Measurements from ENCODE around the gene THBS1.
A peak's percentile ranks its signal among the peaks of the same experiment; 100 is the strongest.

The THBS1 gene

GRCh38 chr15:39578851-39579486 is 1.9 kb upstream of the THBS1 start:
- DNase-seq (ENCODE audit: low spot score), result no peak
- POLR2A ChIA-PET (ENCODE audit: low non-redundant PET), result no interaction called here
- TF ChIP-seq CTCF (conservative IDR thresholded peaks at IDR 0.05; ENCODE audit: low read depth), result no peak
- CTCF ChIA-PET, result interaction anchor here (0.6 to 3.6 kb wide), 12 partner anchors 31 to 871 kb away, joined by 3 to 47 read pairs (median 5); no protein-coding TSS in a partner anchor
- H3K27ac ChIP-seq, result peak overlapping the region; percentile 95; the same call in 1 of the 2 replicates

- peak; percentile 75 for DNase-seq (ENCODE audit: low spot score)
- POLR2A ChIA-PET (ENCODE audit: low non-redundant PET), result interaction anchor here (1.6 kb wide), 1 partner anchor 407 kb away, joined by 9 read pairs; no protein-coding TSS in a partner anchor
- CTCF ChIA-PET, result interaction anchor here (0.5 to 3.6 kb wide), 33 partner anchors 9 to 1088 kb away, joined by 3 to 47 read pairs (median 4); no protein-coding TSS in a partner anchor
- H3K27ac ChIP-seq, result peak overlapping the region; percentile 95
- TF ChIP-seq CTCF (conservative IDR thresholded peaks at IDR 0.05; ENCODE audit: low read depth), result no peak
Measured at GRCh38 chr15:39579487-39580116, 1.3 kb upstream of the THBS1 start.

- DNase-seq (ENCODE audit: low spot score), result peak; percentile 87
- TF ChIP-seq CTCF (conservative IDR thresholded peaks at IDR 0.05; ENCODE audit: low read depth), result peak; percentile 99
- H3K27ac ChIP-seq, result peak overlapping the region; percentile 95
- ChIA-PET POLR2A (ENCODE audit: low non-redundant PET) (interaction anchor here (1.6 kb wide), 1 partner anchor 407 kb away, joined by 9 read pairs; no protein-coding TSS in a partner anchor), CTCF (interaction anchor here (0.5 to 3.6 kb wide), 37 partner anchors 10 to 1089 kb away, joined by 3 to 47 read pairs (median 4); no protein-coding TSS in a partner anchor)
Measured at GRCh38 chr15:39580117-39580484, 778 bp upstream of the THBS1 start.

- CTCF ChIA-PET, result interaction anchor here (0.8 to 3.6 kb wide), 7 partner anchors 10 to 555 kb away, joined by 3 to 47 read pairs (median 4); no protein-coding TSS in a partner anchor
Measured at GRCh38 chr15:39581242-39581792, 438 bp downstream of the THBS1 start.

GRCh38 chr15:39581793-39582285 is 960 bp downstream of the THBS1 start:
- ChIA-PET CTCF (interaction anchor here (0.7 to 3.6 kb wide), 6 partner anchors 10 to 874 kb away, joined by 3 to 47 read pairs (median 4); no protein-coding TSS in a partner anchor), POLR2A (ENCODE audit: low non-redundant PET) (interaction anchor here (1.1 kb wide), 1 partner anchor 9 kb away, joined by 6 read pairs; no protein-coding TSS in a partner anchor)
- peak overlapping the region; percentile 95 for H3K27ac ChIP-seq
- DNase-seq (ENCODE audit: low spot score), result peak; percentile 64
- peak; percentile 77 for TF ChIP-seq CTCF (conservative IDR thresholded peaks at IDR 0.05; ENCODE audit: low read depth)

More at GRCh38 chr15:39581242-39581792, 438 bp downstream of the THBS1 start:
- POLR2A ChIA-PET (ENCODE audit: low non-redundant PET), result interaction anchor here (1.1 to 1.6 kb wide), 2 partner anchors 10 to 409 kb away, joined by 6 to 9 read pairs; no protein-coding TSS in a partner anchor
- no peak for TF ChIP-seq CTCF (conservative IDR thresholded peaks at IDR 0.05; ENCODE audit: low read depth)
- H3K27ac ChIP-seq, result peak overlapping the region; percentile 95
- no peak for DNase-seq (ENCODE audit: low spot score)

All from RWPE1 (cell line).